ENCODE results near the gene VAMP2. TPM values are rescaled to one million over a fixed set of nuclear protein-coding genes. Genes with fewer than 3 reads are reported as not detected.

The VAMP2 gene
- total and polyA plus RNA-seq, 5 donors from 2014 or later = 42.7 to 205 (median 60.1) TPM

DNA sequence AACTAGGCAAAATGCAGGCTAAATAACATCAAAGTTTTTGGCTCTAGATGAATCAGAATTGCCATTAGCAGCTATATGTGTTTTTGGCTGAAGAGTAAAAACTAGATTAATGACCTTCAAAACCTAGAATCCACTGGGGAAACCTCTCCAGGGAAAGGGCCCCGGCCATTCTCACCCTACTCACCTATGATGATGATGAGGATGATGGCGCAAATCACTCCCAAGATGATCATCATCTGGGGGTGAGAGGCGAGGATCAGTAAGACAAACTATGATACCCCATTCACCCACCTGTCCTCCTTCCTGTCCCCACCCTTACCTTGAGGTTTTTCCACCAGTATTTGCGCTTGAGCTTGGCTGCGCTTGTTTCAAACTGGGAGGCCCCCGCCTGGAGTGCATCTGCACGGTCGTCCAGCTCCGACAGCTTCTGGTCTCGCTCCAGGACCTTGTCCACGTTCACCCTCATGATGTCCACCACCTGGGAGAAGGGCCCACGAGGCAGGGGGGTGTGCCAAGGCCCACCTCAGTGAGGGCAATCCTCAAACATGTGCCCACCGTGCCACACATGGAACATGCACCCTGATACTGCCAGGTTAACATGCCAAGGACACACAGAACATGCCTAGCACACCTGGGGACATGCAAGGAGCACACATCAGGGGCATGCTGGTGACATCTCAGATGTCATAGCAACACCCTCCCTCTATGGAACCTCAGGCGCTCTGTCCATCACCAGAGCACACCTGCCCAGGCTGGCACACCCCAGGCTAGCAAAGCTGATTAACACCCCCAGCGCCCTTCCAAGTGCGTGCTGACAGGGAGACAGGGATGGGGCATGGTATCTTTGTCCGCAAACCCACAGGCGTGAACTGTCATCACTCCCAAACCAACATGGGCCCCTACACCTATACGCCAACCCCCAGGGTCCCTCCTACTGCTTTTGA, 1.2 kb downstream of the VAMP2 start:
- peaks cover 0 to 68% (median 31%) of the 10 kb centered on the region in 4 donors for H3K4me1 Mint-ChIP-seq
- H3K36me3 Mint-ChIP-seq = peaks cover 25% of the 10 kb centered on the region
- Histone ChIP-seq H3K9me3 (ENCODE audit: control insufficient read depth in 2 of 2, low read length in 2 of 2) (no peaks in the 10 kb centered on the region), H3K4me1 (ENCODE audit: control insufficient read depth, insufficient read depth, low read length, poor library complexity, severe bottlenecking) (peaks cover 75% of the 10 kb centered on the region), H3K4me3 (ENCODE audit: low read depth, low read length) (peak overlapping the region; percentile 82), H3K36me3 (ENCODE audit: control insufficient read depth, insufficient read depth, low read length) (peaks cover 22% of the 10 kb centered on the region), H3K27ac (ENCODE audit: insufficient read depth, low read length, poor library complexity, severe bottlenecking) (peak overlapping the region; percentile 98), H3K27me3 (ENCODE audit: control insufficient read depth, insufficient read depth, low read length) (no peaks in the 10 kb centered on the region)
- peak overlapping the region; percentile 95 to 98 (median 96) for H3K27ac Mint-ChIP-seq
- peaks cover 0 to 1% (median 0%) of the 10 kb centered on the region in 7 donors for H3K9me3 Mint-ChIP-seq
- ATAC-seq (ENCODE audit: low read depth in 2 of 2) (no peak), DNase-seq (peak in 1 of 3 donors; percentile 3)
- H3K4me3 Mint-ChIP-seq = peak overlapping the region; percentile 89 to 96 (median 94)
- peaks cover 4% of the 10 kb centered on the region for H3K27me3 Mint-ChIP-seq

DNA sequence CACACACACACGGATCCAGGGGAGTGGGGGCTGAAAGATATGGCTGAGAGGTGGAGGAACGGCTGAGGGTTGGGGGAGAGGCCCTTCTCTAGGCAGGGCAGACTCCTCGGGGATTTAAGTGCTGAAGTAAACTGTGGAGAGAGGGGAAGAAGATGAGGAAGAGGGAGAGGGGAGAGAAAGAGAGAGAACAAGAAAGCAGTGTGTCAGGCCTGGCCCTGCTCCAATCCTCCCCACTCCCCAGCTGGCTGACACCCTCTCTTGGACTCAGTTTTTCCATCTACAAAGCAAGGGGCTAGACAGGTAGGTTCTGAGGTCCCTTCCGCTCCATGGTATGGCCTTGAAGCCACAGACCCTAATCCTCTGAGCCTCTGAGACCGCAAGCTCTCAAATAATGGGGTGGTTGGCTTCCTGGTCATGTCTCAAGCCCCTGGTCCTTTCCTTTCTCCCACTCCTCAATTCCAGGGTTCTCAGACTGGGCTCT, 2.0 kb downstream of the VAMP2 start:
- Histone ChIP-seq H3K36me3 (ENCODE audit: control insufficient read depth, insufficient read depth, low read length) (peaks cover 22% of the 10 kb centered on the region), H3K4me1 (ENCODE audit: control insufficient read depth, insufficient read depth, low read length, poor library complexity, severe bottlenecking) (peaks cover 77% of the 10 kb centered on the region), H3K27ac (ENCODE audit: insufficient read depth, low read length, poor library complexity, severe bottlenecking) (peak overlapping the region; percentile 98), H3K4me3 (ENCODE audit: low read depth, low read length) (peak overlapping the region; percentile 82), H3K27me3 (ENCODE audit: control insufficient read depth, insufficient read depth, low read length) (no peaks in the 10 kb centered on the region), H3K9me3 (ENCODE audit: control insufficient read depth in 2 of 2, low read length in 2 of 2) (no peaks in the 10 kb centered on the region)
- H3K4me3 Mint-ChIP-seq = peak overlapping the region; percentile 89 to 96 (median 94)
- peaks cover 25% of the 10 kb centered on the region for H3K36me3 Mint-ChIP-seq
- ATAC-seq (ENCODE audit: low read depth in 2 of 2) (no peak), DNase-seq (no peak)
- H3K27ac Mint-ChIP-seq = peak overlapping the region; percentile 95 to 98 (median 96)
- peaks cover 0 to 1% (median 0%) of the 10 kb centered on the region in 7 donors for H3K9me3 Mint-ChIP-seq
- peaks cover 0 to 65% (median 29%) of the 10 kb centered on the region in 4 donors for H3K4me1 Mint-ChIP-seq
- peaks cover 4% of the 10 kb centered on the region for H3K27me3 Mint-ChIP-seq

DNA sequence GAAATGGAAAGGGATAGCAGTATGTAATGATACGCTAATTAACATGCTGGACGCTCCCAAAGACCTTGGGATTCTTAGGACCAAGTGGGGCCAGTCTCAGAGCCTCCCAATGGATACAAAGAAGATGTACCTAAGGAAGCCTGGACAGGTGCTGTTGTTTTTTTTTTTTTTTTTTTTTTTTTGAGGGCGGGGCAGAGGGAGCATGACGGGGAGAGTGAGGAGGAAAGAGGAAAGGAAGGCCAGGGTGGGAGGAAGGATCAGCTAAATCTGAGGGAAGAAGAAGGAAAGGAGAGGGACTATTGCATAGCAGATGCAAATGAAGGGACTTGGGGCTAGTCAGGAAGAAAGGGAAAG, 2.5 kb downstream of the VAMP2 start:
- Histone ChIP-seq H3K36me3 (ENCODE audit: control insufficient read depth, insufficient read depth, low read length) (peaks cover 22% of the 10 kb centered on the region), H3K27me3 (ENCODE audit: control insufficient read depth, insufficient read depth, low read length) (no peaks in the 10 kb centered on the region), H3K27ac (ENCODE audit: insufficient read depth, low read length, poor library complexity, severe bottlenecking) (peak overlapping the region; percentile 98), H3K4me1 (ENCODE audit: control insufficient read depth, insufficient read depth, low read length, poor library complexity, severe bottlenecking) (peaks cover 80% of the 10 kb centered on the region), H3K9me3 (ENCODE audit: control insufficient read depth in 2 of 2, low read length in 2 of 2) (no peaks in the 10 kb centered on the region), H3K4me3 (ENCODE audit: low read depth, low read length) (no peak overlapping the region)
- DNase-seq (no peak), ATAC-seq (ENCODE audit: low read depth in 2 of 2) (no peak)
- Mint-ChIP-seq H3K36me3 (peaks cover 25% of the 10 kb centered on the region), H3K27me3 (peaks cover 4% of the 10 kb centered on the region), H3K27ac (peak overlapping the region; percentile 85 to 98 (median 97)), H3K9me3 (peaks cover 0 to 1% (median 0%) of the 10 kb centered on the region in 7 donors), H3K4me3 (peak overlapping the region; percentile 74 to 96 (median 90)), H3K4me1 (peaks cover 1 to 64% (median 33%) of the 10 kb centered on the region in 4 donors)

DNA sequence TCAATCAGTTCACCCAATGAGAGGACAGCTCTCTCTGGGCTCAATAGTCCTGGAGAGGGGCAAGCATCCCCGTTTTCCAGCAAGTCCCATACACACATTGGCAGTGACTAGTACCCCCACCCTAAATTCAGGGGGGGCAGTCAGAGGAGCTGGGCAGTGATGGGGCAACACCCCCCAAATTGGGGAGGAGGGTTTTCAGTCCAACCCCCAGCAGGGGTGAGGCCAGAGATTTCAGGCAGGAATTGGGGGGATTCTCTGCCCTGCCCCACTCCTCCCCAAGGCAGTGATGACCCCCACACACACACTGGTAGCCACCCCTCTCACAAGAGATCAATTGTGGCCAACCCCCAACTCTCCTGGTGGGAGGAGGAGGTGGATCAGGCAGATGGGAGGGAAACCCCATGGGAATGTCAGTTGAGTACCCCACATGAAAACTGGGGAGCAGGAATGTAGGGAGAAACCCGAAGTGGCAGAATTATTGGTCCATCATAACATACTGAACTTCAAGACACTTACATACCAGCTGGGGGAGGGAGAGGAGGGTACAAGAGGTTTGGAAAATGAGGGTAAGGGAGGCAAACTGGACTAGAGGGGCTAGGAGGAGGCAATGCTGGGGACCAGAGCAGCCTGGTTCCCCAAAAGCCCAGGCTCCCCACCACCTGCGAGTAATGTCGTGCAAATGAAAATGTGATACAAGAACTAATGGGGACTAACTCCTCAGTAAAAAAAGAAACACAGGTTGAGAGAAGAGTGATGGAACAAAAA, 3.1 kb downstream of the VAMP2 start:
- H3K4me3 ChIP-seq (ENCODE audit: low read depth, low read length) = no peak overlapping the region
- no peaks in the 10 kb centered on the region for H3K9me3 ChIP-seq (ENCODE audit: control insufficient read depth in 2 of 2, low read length in 2 of 2)
- DNase-seq = no peak
- Mint-ChIP-seq H3K27me3 (peaks cover 3% of the 10 kb centered on the region), H3K9me3 (peaks cover 0 to 1% (median 0%) of the 10 kb centered on the region in 7 donors), H3K36me3 (peaks cover 25% of the 10 kb centered on the region), H3K4me1 (peaks cover 5 to 58% (median 33%) of the 10 kb centered on the region in 4 donors), H3K27ac (peak overlapping the region; percentile 60 to 98 (median 97)), H3K4me3 (peak overlapping the region; percentile 74 to 96 (median 90))
- peak overlapping the region; percentile 98 for H3K27ac ChIP-seq (ENCODE audit: insufficient read depth, low read length, poor library complexity, severe bottlenecking)
- no peak for ATAC-seq (ENCODE audit: low read depth in 2 of 2)
- peaks cover 80% of the 10 kb centered on the region for H3K4me1 ChIP-seq (ENCODE audit: control insufficient read depth, insufficient read depth, low read length, poor library complexity, severe bottlenecking)
- H3K36me3 ChIP-seq (ENCODE audit: control insufficient read depth, insufficient read depth, low read length) = peaks cover 22% of the 10 kb centered on the region
- H3K27me3 ChIP-seq (ENCODE audit: control insufficient read depth, insufficient read depth, low read length) = no peaks in the 10 kb centered on the region

DNA sequence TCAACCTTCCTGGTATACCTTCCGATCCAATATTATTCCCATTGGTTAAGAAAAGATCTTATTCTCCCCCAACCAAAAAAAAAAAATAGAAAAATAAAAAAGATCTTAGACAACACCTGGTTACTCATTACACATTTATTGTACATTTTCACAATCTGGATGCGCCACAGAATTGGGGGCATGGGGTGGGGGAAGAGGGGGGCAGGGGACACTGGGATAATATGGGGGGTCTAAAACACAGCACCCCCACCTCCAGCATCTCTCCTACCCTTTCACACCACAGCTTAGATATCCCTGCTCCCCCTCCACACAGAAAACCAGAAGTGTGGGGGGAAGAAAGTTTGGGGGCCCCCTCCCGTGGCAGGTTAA, 3.7 kb downstream of the VAMP2 start:
- Mint-ChIP-seq H3K4me1 (peaks cover 7 to 52% (median 36%) of the 10 kb centered on the region in 4 donors), H3K27ac (peak overlapping the region in 2 of 3 donors; percentile 82 to 97), H3K27me3 (peaks cover 3% of the 10 kb centered on the region), H3K36me3 (peaks cover 25% of the 10 kb centered on the region), H3K4me3 (peak overlapping the region; percentile 74 to 91 (median 81)), H3K9me3 (peaks cover 0 to 1% (median 0%) of the 10 kb centered on the region in 7 donors)
- DNase-seq (no peak), ATAC-seq (ENCODE audit: low read depth in 2 of 2) (no peak)
- Histone ChIP-seq H3K36me3 (ENCODE audit: control insufficient read depth, insufficient read depth, low read length) (peaks cover 22% of the 10 kb centered on the region), H3K4me3 (ENCODE audit: low read depth, low read length) (no peak overlapping the region), H3K4me1 (ENCODE audit: control insufficient read depth, insufficient read depth, low read length, poor library complexity, severe bottlenecking) (peaks cover 80% of the 10 kb centered on the region), H3K27ac (ENCODE audit: insufficient read depth, low read length, poor library complexity, severe bottlenecking) (peak overlapping the region; percentile 98), H3K27me3 (ENCODE audit: control insufficient read depth, insufficient read depth, low read length) (no peaks in the 10 kb centered on the region), H3K9me3 (ENCODE audit: control insufficient read depth in 2 of 2, low read length in 2 of 2) (no peaks in the 10 kb centered on the region)

DNA sequence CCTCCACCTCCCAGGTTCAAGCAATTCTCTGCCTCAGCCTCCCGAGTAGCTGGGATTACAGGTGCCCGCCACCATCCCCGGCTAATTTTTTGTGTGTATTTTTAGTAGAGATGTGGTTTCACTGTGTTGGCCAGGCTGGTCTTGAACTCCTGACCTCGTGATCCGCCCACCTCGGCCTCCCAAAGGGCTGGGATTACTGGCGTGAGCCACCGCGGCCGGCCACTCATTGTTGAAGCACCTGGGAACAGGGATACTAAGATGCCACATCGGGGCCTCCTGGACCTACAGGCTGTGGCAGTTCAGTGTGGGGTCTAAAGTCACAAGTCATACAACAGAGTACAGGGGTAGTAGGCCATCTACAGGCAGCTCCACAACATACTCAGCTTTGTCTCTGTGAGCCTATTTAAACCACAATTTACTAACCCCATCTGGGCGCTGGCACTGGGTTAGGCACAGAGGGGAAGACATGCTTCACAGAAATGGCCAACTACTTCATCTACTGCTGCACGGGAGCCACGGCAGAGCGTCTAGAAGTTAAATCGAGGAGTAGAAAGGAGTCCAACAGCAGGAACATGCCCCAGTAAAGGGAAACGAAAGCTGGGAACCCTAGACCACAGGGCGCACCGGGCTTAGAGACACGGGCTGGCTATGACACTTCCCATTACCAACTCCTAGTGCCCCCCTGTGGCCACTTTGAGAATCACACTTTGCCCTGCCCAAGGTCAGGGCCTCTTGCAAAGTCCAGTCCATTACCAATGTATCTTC, 4.3 kb downstream of the VAMP2 start:
- peaks cover 8 to 49% (median 39%) of the 10 kb centered on the region in 4 donors for H3K4me1 Mint-ChIP-seq
- H3K27ac Mint-ChIP-seq = peak overlapping the region in 2 of 3 donors; percentile 82 to 97
- Histone ChIP-seq H3K4me1 (ENCODE audit: control insufficient read depth, insufficient read depth, low read length, poor library complexity, severe bottlenecking) (peaks cover 80% of the 10 kb centered on the region), H3K27ac (ENCODE audit: insufficient read depth, low read length, poor library complexity, severe bottlenecking) (peak overlapping the region; percentile 98), H3K4me3 (ENCODE audit: low read depth, low read length) (peak overlapping the region; percentile 54), H3K36me3 (ENCODE audit: control insufficient read depth, insufficient read depth, low read length) (peaks cover 22% of the 10 kb centered on the region), H3K27me3 (ENCODE audit: control insufficient read depth, insufficient read depth, low read length) (no peaks in the 10 kb centered on the region), H3K9me3 (ENCODE audit: control insufficient read depth in 2 of 2, low read length in 2 of 2) (no peaks in the 10 kb centered on the region)
- DNase-seq = peak; percentile 78 to 86 (median 82)
- H3K9me3 Mint-ChIP-seq = peaks cover 0 to 1% (median 0%) of the 10 kb centered on the region in 7 donors
- H3K27me3 Mint-ChIP-seq = peaks cover 5% of the 10 kb centered on the region
- peaks cover 25% of the 10 kb centered on the region for H3K36me3 Mint-ChIP-seq
- peak in 1 of 2 donors; percentile 11 for ATAC-seq (ENCODE audit: low read depth in 2 of 2)
- H3K4me3 Mint-ChIP-seq = peak overlapping the region; percentile 74 to 91 (median 81)

Data from CD4-positive, CD25-positive, alpha-beta regulatory T cell (primary cell).